Astrocyte of the hippocampus (primary cell): ENCODE measurements around the gene DAAM2.
A peak's percentile ranks its signal among the peaks of the same experiment; 100 is the strongest.

Experiments
- DNase-seq: peaks from one replicate; pipeline ENCODE4 v3.0.0; 2011; ENCODE audit warnings: low read depth, low spot score

The DAAM2 gene

DNA sequence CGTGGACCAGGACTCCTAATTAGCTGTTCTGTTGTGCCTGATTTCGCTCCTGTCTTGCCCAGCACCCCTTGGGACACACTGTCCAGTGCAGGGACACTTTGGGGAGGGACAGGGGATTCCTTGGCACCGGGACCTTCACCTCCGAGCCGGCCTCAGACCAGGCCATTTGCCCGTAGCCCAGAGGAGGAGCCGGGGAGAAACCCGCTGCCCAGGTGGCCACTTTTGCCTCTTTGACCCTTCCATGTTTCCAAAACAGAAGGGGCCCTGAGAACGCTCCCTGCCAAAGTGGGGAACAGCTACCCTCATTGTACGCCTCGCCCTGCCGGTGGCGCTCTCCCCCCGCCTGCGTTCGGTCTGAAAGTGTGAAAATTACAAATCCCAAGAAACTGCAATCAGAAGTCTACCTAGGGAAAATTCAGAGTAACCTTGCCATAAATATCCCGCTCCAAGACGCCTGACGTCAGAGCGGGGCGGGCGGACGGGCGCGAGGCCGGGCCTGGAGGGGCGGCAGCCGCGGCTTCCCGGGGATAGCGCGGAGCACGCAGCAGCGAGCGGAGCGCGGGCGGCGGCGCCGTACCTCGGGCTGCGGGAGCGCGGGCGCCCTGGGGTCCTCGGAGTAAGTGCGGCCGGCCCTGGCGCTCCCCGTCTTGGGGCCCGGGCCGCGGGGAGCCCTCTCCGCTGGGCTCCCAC, at the start of gene DAAM2:
Gene DAAM2 (plus strand): TSS at position 527 of the 690 bp plus-strand sequence. CDS start 63,927 bp downstream, outside the sequence.
- DNase-seq: peak; percentile 86

- DNase-seq: no peak
Observed at GRCh38 chr6:39746795-39747194, 45.4 kb upstream of the DAAM2 start.

- DNase-seq: peak; percentile 12
Observed at GRCh38 chr6:39752835-39753724, 39.1 kb upstream of the DAAM2 start.

- DNase-seq: peak; percentile 20
Observed at GRCh38 chr6:39753725-39754045, 38.5 kb upstream of the DAAM2 start.

GRCh38 chr6:39754514-39755115, 37.6 kb upstream of the DAAM2 start:
- DNase-seq: no peak

DNA sequence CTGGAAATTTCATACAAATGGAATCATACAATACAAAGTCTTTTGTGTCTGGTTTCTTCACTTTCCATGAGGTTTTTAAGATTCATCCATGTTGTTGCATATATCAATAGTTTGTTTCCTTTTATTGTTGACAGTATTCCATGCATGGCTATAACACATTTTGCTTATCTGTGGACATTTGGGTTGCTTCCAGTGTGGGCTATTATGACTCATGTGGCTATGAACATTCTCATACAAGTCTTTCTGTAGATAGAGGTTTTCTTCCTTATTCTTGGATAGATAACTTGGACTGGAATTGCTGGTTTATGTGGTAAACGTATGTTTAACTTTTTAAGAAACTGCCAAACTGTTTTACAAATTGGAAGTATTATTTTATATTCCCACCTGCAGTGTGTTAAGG, 36.9 kb upstream of the DAAM2 start:
- peak; percentile 43 for DNase-seq

- no peak for DNase-seq
Observed at GRCh38 chr6:39756582-39756981, 35.6 kb upstream of the DAAM2 start.

DNA sequence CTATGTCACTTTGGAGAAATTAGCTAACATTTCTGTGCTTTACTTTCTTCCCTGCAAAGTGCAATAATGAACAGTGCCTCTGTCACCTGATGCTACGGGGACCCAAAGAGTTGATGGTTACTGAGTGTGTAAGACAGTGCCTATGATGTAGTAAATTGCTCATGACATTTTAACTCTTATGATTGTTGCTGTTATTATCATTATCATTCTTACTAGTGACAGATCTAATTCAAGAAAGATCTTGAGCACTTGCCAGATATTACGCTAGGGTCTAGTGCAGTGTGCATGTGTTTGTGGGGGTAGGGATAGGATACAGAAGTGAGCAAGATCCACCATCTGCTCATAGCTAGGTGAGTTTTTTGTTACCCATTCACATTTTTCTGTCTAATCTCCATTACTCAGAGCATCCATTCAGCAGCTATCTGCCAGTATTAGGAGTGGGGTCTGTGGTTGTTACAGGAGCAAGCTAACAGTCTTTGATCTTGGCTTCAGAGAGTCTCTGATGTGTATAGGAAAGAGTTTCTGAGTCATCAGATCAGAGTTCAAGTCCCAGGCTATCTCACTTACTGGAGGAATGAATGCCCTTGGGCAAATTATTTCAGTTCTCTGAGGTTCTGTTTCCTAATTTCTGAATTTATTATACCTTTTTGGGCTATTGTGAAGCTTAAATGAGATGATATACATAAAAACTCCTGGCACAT, 33.1 kb upstream of the DAAM2 start:
- DNase-seq: no peak

DNA sequence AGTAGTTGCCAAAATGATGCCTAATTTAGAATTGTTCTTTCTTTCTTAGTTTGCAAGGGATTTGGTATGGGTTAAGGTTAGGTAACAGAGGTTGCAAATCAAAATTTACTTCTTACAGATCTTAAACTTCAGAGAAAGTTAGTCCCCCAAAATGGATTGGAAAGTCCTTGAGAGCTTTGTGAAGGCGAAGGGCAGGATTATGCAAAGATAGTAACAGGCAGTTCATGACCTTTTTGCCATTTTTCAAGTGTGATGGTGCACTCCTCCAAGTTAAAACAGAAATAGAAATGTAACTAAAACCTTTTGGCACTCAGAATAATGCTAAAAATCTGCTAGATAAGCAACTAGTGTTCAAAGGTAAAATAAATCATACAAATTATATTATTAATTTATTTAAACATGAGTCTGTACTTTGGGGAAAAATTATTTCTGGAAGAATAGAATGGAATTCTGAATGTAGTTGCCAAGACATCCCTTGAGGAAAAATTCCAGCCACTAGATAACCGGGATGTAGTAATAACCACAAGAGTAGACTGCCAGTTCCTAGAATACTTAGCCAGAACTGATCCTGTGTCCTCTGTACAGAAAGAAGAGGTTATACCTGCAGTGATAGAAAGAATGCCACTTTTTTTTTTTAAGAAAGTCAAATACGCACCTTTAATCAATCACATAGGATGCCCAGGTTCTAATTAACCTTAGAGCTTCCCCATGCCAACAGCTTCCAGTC, 31.8 kb upstream of the DAAM2 start:
- DNase-seq: no peak

GRCh38 chr6:39765508-39766065, 26.6 kb upstream of the DAAM2 start:
- peak; percentile 38 for DNase-seq

DNA sequence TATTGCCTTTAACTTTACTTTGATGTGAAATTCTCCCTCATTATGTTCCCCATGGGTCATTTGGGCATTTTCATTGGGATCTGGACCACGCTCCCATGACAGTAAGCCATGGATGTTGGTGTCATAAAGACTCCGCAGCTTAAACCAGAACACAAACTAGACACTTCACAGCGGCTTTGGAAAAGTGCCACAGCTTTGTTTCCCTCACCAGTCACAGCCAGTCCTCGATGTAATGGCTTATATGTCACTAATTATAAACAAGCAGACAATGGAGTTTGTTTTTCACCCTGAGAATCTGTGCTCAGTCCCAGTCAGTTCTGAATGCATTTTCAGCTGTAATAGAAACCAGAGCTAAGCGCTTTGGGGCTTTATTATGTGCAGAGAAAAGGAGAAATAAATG, 23.2 kb upstream of the DAAM2 start:
- DNase-seq: no peak

DNA sequence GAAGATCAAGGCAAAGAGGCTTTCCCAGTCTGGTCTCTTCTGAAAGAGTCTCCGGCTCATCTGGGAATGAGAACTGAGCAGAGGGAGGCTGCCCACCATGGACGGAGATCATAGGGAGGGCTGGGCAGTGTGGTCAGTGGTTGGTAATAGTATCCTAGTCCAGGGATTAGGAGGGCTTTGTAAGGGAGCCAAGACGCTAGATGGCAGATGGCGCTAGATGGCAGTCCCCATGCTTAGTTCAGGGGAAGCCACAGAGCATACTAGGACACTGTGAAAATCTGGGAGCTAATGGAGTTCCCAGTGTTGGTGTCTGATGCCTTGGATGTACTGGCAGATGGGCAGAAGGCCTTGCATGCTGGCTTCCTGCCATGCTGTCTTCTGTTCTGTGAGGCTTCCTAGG, 21.7 kb upstream of the DAAM2 start:
- DNase-seq: no peak

GRCh38 chr6:39772559-39773273, 19.5 kb upstream of the DAAM2 start:
- no peak for DNase-seq

- DNase-seq: no peak
Observed at GRCh38 chr6:39773782-39774181, 18.4 kb upstream of the DAAM2 start.

DNA sequence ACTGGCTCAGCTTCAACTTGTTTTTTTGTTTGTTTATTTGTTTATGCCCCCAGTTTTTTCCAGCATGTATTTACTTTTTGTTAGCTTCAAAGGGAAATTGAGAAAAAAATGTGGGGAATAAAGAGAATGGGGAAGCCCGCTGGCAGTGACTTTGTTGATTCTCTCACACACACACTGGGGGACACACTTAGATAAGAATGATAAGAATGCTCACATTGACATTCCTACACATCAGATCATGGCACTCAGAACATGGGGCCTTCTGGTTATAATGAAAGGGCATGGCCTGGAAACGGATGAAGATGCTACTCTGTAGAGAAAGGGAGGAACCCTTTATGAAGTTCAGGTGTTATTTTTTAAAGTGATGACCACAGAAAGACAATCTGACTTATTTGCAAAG, 15.6 kb upstream of the DAAM2 start:
- DNase-seq: no peak

DNA sequence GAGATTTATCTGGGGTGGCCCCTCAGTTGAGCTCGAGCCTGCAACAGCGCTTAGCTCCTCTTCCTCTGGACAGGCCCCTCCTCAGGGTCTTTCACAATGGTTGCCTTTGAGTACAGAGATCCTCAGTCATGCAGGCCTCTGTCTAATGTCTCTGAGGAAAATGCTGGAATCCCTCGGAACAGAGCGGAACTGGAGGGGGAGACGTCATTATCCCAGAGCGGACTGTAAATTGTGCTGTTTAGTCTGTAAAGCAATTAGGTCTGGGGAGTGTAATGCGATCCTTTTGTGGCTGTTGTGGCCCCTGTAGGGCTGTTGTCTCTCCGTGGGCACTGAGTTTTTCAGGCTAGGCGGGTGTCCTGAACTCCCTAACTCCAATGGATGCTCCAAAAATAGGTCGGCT, 15.0 kb upstream of the DAAM2 start:
- DNase-seq: no peak

DNA sequence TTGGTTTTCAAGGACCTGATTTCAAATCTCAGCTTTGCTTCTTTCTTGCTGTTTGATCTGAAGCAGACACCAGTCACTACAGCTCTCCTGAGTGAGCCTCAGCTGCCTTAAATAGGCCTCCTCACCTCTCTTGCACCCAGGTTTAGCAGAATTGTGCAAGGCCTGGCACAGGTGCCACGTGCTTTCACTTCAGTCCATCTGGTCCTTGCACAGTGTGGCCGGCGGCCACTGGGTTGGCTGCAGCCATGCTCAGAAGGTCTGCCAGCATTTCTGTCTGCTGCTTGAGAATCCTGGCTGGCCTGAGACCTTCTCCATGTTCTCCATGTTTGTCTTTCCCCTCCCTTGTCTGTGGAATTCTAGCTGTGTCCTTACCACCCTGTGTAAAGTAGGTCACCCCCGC, 14.5 kb upstream of the DAAM2 start:
- no peak for DNase-seq

DNA sequence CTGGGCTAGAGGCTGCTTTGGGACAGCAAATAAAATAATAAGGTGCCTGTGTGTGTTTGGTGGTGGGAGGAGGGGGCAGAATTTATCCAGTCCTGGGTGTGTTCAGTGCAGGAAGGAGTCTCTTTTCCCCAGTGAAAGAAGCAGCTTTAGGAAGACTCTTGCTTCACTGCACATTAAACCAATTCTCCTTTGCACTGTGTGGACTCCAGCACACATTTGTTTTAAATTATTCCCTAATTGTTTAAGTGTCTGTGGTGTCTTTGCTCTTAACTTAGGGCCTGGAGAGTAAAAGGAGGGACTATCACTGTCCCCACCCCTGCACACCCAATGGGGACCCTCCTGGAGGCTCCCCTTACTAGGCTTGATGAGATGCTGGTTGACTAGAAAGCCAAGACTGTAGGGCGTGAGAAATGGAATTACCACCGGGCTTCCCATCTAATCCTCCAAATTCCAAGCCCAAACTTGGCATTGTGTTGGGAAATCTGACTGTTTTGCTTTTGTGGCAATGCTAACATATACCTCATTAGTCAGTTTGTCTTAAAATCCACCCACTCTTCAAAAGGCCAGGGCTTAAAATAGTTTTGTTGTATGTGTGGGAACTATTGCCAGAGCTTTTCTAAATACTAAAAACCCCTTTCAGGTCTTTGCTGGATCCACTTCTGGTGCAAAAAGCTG, 13.5 kb upstream of the DAAM2 start:
- peak; percentile 64 for DNase-seq

GRCh38 chr6:39785281-39785680, 6.9 kb upstream of the DAAM2 start:
- no peak for DNase-seq

DNA sequence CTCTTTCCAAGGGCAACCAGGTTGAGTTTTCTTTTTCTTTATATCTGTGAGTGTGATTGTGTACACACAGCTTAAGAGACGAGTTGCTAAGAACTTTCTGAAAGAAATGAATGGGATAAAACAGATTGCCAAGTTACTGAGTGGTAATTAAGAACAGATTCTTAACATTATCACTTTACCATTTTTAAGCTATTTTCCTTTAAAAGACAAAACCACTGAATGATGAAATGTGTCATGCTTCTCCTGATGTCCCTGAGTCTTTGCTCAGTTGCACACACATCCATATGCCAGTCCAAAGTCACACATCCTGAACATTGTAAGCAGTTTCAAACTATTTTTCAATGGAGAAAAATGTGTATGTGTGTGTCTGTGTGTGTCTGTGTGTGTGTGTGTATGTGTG, 5.5 kb upstream of the DAAM2 start:
- no peak for DNase-seq
